UCSD-AML1 (cell line): ENCODE data around the gene EXTL2.
"Not testable (repeated sequence)": the region's sequence is repeated elsewhere in the genome, so short reads cannot be mapped to it uniquely, and the experiment has no call there.

Source experiments
- DNase-seq: peaks from one replicate; lab custom pipeline; 2025; ENCODE audit not compliant: unreplicated experiment; lab: John Stamatoyannopoulos, UW

Gene EXTL2

DNA sequence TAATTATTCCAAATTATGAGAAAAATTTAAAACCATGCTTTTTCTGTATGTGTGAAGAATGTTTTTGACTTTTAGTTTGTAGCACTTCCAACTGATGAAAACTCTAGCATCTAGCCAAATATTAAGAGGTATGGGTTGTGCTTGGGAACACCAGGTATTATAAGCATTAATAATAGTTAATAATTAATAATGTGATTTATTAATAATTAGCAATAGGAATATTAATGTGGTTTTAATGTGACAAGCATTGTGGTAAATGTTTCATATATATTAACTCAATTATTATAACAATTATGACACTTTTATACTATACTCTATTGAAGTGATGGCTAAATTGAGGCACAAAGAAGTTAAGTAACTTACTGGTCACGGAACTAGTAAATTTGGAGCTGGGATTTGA lies 9.1 kb upstream of the EXTL2 start:
- DNase-seq: no peak

DNA sequence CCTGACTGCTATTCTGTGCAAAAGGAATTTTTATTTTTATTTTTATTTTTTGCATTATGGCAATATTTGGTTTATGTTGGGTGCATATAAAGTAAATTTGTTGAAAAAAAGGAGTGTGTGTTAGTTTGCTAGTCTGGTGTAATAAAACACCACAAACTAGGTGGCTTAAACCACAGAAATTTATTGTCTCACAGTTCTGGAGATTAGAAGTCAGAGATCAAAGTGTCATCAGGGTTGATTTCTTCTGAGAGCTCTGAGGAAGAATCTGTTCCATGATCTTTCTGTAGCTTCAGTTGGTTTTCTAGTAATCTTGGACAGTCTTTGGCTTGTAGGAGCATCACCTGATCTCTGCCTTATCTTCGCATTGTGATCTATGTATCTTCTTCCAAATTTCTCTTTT lies 7.7 kb upstream of the EXTL2 start:
- DNase-seq: no peak

DNA sequence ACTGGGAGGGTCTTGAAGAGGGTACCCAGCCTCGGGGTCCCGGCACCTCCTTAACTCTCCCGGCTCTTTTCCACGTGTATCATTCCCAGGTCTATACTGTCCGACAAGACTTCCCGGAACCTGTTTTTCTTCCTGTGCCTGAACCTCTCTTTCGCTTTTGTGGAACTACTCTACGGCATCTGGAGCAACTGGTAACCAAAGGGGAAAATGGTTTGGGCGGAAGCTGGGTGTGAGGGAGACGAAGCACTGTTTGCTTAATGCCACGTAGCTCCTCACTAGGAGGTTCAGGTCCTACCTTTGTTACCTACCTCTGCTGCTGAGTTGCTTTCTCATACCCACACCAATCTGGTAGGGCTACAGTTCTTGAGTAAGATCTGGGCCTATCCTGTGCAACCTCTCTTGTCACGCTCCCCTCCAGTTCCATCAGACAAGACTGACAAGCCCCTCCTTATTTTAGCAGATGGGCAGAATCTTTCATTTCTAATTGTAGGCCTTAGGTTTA lies 1.9 kb upstream of the EXTL2 start:
- DNase-seq: peak; percentile 51

DNA sequence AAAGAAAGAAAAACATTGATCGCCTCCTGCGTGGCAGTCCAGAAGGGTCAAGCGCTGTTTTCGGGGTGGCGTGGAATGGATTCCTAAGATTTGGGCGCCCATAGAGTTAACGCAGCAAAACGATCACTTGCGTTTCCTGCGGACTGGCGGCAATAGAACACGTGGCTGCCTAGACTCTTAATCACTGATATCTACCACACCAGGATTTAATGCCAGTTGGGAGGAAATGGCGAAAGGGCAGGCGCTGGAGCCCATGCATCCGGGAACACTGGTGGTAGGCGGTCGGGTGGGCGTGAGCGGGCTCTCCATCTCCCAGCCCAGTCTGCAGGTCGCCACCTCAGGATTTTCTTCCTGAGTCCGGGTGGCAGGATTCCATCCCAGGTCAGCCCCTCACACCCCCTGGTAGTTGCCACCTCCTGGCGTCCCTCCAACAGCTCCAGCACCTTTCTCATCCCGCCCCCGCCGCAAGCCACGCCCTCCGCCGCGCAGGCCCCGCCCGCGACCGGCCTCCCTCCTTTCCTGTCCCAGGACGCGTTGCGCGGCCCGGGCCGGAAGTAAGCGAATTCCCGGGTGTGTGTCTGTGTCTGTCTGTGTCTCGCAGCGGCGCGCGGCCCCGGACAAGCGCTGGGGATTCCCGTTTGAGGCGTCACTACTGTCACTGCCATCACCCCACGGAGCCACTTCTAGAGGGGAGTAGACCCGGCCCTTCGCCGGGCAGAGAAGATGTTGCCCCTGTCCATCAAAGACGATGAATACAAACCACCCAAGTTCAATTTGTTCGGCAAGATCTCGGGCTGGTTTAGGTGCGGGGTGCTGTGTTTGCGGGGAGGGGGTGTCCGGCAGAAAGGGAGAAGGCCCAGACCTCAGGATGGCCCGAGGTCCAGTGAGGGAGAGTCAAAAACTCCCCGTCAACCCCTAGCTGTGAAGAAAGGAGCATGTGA lies 1.2 kb upstream of the EXTL2 start, which contains the start of gene SLC30A7:
Gene SLC30A7, plus strand, starts transcription at position 551 of the 941 bp plus-strand sequence. Its CDS starts 173 bp downstream, at position 724.
- peak; percentile 93 for DNase-seq

DNA sequence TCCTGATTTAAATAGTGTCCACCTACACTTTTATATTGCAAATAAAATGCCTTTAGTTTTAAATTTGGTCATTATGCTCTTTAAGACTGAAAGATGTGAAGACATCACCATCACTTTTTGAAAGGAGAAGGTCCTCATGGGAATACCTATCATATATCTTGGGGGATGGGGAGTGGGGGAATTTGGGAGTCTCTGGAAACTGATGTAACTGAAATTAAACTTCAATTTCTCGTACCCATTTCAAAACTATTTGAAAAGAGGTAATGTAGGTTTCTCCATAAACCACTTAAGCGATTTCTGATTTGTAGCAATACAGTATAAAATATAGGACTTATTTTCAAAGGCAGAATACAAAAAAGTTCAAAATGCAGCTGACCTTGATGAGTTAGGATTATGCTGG lies 924 bp downstream of the EXTL2 start:
- DNase-seq: no peak

DNA sequence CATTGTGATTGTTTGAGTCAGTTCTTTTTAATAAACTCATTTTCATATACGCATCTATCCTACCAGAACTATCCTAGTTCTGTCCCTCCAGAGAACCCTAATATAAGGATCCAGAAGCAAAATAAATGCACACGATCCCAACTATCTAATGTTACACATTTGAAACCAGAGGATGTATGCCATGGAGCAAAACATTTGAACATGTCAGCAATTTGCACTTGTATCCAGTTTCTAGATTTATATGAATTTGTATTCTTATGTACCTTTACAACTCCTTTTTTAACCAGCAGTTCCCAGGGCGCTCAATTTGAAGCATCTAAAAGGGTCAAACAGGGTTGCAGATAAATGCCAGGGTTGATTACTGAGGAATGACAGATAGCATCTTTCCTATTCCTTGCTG lies 2.1 kb downstream of the EXTL2 start:
- no peak for DNase-seq

DNA sequence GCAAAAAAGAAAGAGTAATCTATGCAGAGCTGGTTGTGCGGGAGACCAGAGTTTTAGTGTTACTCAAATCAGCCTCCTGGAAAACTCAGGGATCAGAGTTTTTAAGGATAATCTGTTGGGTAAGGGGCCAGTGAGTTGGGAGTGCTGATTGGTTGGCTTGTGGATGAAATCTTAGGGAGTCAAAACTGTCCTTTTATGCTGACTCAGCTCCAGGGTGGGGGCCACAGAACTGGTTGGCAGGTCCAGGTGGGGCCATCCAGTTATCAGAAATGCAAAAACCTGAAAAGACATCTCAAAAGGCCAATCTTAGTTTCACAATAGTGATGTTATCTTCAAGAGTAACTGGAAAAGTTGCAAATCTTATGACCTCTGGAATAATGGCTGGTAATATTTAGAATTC lies 3.3 kb downstream of the EXTL2 start:
- no peak for DNase-seq

DNA sequence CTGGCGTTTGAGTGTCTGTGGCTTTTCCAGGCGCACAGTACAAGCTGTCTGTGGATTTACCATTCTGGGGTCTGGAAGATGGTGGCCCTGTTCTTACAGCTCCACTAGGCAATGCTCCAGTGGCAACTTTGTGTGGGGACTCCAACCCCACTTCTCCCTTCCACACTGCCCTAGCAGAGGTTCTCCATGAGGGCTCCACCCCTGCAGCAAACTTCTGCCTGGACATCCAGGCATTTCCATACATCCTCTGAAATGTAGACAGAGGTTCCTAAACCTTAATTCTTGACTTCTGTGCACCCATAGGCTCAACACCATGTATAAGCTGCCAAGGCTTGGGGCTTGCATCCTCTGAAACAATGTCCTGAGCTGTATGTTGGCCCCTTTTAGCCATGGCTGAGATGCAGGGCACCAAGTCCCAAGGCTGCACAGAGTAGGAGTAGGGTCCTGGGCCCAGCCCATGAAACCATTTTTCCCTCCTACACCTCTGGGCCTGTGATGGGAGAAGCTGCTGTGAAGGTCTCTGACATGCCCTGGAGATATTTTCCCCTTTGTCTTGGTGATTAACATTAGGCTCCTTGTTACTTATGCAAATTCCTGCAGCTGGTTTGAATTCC lies 4.7 kb downstream of the EXTL2 start:
- not testable (repeated sequence) for DNase-seq

DNA sequence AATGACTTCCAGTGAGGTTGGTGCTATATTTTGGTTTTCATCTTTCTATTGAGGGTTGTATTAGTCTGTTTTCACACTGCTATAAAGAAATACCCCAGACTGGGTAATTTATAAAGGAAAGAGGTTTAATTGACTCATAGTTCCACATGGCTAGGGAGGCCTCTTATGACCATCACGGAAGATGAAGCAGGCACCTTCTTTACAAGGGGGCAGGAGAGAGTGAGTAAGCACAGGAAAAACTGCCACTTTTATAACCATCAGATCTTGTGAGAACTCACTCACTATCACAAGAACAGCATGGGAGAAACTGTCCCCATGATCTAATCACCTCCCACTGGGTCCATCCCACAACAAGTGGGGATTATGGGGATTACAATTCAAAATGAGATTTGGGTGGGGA lies 5.6 kb downstream of the EXTL2 start:
- not testable (repeated sequence) for DNase-seq

DNA sequence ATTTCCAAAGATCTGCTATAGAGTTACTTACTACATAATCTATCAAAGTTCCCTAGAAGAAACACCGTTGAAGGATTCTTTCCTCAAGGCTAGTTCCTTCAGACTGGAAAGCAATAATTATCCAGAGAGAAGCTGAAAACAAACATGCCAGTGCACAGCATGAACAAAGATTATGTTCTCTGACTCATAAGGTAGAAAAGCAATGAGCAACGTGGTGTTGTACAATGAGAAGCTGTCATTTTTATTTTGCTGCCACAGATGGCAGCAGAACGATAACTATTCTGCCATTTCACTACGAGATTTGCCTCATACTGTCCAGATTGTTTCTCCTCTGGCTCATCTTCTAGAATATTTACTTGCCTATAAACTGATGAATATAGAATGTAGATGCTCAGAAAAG lies 10.7 kb downstream of the EXTL2 start:
- DNase-seq: no peak

DNA sequence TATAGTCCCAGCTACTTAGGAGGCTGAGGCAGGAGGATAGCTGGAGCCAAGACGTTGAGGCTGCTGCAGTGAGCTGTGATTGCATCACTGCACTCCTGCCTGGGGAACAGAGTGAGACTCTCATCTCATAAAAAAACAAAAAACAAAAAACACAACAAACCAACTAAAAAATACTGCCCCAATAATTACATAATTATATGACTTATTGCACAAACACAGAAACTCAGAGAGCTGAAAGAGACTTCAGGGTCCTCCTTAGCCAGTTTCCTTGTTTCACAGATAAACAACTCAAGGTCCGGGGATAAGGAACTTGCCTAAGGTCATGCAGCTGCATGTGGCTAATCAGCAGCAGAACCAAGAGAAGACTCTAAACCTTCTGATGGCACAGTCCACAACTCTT lies 11.9 kb downstream of the EXTL2 start:
- DNase-seq: no peak

DNA sequence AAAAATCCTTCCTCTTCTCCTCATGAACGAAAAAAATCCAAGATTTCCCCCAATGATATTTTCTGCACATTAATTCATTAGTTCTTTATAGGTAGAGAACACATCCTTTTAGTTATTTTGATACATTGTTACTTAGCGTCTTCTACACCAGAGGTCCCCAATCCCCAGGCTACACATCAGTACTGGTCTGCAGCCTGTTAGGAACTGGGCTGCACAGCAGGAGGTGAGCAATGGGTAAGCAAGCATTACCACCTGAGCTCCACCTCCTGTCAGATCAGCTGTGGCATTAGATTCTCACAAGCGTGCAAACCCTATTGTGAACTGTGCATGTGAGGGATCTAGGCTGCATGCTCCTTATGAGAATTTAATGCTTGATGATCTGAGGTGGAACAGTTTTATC lies 13.0 kb downstream of the EXTL2 start:
- DNase-seq: no peak

DNA sequence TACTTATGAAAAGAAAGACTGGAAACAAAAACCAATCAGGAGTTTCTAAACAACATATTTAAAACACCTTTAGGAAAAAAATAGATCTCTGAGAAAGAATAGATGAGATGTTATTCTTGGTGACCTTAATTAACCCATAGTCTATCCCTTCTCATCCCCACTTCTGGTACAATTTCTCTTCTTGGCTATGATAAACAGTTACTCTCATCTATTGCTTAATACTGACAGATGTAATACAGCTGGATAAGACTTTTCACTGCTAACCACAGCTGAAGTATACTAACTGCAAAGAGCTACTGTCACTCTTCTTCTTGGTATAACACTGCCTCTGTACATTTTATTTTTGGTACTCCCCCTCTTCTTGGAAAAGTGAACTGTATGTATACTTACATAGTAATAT lies 15.2 kb downstream of the EXTL2 start:
- no peak for DNase-seq

DNA sequence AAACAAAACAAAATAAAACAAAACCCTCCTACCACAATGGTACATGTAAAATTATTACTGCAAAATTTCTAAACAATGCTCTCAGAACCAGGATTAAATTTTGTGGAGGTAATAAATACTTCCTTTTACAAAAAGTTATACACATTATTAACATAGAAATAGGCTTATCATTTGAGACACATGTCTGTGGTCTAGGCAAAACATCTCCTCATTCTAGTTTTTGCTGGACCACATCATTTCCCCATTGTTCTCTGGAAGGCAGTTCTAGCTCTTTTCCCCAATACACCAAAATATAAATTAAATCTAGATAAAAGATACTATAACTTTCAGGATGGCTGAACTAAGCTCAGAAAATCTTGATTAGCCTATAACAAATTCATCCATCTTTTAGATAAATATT lies 18.4 kb downstream of the EXTL2 start:
- no peak for DNase-seq

DNA sequence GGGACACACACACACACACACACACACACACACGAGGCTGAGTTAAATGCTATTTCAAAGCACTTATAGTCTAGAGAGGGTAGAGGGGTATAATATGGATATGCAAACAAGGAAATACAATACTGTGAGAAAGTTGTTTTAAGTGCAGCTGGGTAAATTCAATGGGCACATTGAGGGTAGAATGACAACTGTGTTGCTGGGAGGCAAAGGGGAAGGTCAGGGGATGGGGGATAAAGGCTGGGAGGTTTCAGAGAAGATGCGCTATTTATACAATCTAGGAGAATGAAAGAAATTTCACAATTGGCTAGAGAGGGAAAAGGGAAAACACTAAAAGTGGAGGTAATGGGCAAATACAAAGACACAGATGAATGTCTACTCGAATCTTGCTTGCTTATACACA lies 19.4 kb downstream of the EXTL2 start:
- DNase-seq: no peak

DNA sequence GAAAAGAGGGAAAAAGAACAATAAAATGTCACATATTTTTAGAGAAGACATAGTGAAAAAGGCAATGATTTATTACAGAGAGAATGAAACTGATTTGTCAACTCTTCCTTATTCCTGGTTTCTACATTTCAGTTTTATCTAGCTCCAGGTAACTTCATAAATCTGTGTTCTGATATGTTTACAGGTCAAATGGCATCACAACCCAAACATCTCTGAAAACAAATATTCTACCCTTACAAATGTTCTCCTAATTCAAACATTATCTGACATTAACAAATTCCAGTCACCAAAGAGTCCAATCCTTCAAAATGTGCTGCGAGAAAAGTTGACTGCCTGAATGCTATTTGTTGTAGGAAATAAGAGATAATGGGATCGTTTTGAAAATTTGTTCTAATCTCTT lies 20.2 kb downstream of the EXTL2 start:
- DNase-seq: no peak

DNA sequence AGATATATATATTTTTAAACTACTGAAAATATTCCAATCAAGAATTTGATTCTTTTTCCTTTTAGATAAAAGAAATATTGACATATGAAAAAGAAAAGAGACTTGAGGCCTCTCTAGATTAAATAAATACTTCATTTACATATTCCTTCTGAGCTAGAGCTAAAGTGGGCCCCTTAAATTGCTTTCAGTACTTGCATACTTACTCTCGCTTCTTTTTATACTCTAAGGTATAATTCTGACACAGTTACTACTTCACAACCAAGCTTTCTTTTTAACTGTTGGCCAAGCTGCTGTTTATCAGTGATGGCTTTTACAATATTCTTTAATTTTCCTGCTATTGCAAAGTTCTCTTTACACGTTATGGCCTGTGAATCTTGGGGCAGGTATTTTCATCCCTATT lies 24.6 kb downstream of the EXTL2 start:
- DNase-seq: no peak

DNA sequence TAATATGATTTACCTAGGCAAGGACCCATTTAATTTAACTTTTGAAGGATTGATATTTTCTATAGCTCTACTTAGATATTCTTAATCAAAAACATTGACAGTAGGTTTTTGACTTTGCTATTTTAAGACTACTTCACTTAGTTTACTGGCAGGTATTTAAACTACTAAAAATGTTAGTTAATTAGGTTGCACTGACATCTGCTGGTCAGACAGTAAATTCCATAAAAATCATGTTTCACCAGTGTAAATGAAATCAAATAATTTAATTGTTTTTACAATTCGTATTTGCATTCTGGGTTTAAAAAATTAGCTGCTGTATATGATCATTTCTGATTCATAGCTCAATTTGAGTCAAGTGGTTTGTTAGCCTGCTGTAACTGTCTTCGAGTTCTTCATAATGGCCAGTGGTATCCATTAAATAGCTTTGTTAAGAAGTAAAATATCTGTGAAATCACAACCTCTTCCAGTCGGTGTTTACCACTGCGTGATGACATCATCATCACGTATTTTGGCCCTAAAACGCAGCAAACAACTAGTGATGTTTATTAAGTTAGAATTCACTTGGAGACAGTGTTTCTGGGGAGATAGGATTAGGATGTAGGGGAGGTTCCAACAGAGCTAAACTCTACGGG lies 26.2 kb downstream of the EXTL2 start:
- DNase-seq: no peak

DNA sequence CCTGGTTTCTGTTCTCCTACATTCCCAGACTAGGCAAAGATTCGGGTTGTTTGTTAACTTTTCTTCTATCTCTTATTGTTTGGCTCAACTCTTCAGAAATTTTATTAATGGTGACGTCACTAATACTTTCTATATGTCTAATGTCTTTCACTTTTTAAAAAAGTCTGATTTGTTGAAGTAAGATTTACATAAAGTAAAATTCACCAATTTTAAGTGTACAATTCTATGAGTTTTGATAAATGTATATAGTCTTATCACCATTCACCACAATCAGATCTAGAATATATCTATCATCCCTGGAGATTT lies 27.8 kb downstream of the EXTL2 start:
- no peak for DNase-seq

DNA sequence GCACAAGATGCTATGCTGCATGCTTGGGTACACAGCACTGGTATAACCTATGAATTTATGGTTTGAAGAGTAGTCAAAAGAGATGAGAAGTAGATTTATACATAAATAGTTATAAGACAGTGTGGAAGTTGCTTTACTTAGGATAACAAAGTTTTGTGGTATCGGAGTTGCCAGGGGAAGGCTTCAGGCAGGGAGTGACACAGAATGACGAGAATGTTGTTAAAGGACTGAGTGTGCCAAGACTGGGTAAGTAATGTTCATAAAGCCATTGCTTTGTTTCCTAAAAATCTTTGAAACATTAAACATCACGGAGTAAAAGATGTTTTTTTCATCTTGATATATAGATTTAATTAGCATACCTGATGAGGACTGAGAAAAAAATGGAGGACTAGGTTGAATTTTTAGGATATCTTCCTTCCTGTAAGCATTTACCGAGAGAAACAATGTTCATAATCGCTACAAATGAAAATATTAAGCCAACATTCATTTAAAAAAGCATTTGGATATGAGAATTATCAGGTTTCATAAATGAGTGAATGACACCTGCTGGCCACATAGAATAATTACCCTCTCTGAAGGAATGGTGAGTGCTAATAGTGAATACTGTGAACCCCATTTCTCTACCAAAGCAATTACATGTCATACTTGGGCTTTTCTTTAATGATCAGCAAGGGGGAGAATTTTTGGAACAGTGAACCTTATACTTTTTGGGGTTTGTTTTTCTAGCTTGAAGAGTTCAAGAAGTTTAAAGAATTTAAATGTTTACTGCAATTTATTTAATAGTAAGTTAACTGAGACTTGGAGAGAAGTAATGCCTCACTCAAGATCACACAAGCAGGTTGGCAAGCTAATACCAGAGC lies 28.4 kb downstream of the EXTL2 start:
- DNase-seq: no peak

DNA sequence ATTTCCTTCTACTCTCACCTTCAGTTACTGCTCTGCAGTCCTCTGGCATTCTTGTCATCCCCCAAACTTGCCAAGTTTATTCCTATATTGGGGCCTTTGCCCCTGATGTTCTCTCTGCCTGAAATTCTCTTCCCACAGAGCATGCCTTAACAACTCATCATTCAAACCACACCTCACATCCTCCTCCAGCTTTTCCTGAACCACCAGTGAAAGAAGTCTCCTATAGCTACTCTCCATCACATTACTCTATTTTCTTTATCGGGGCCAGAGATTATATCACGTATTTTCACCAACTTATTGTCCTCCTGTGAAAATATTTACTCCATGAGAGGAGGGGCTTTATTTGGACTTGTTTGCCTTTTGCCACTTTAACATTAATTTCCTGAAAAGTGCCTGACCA lies 32.1 kb downstream of the EXTL2 start:
- DNase-seq: no peak
